ENCODE data around the gene PTH2R.
"Not testable (repeated sequence)": the region's sequence is repeated elsewhere in the genome, so short reads cannot be mapped to it uniquely, and the experiment has no call there.

Gene PTH2R

GRCh38 chr2:208396796-208397195, 9.8 kb upstream of the PTH2R start:
- DNase-seq (ENCODE audit: low spot score), result not testable (repeated sequence)

- no peak for DNase-seq (ENCODE audit: low spot score)
Measured at GRCh38 chr2:208399201-208399600, 7.4 kb upstream of the PTH2R start.

GRCh38 chr2:208407667-208408066, 1.1 kb downstream of the PTH2R start:
- peak; percentile 8 for DNase-seq (ENCODE audit: low spot score)

GRCh38 chr2:208413931-208414330, 7.3 kb downstream of the PTH2R start:
- no peak for DNase-seq (ENCODE audit: low spot score)

GRCh38 chr2:208415255-208415654, 8.7 kb downstream of the PTH2R start:
- no peak for DNase-seq (ENCODE audit: low spot score)

- DNase-seq (ENCODE audit: low spot score), result no peak
Measured at GRCh38 chr2:208415897-208416296, 9.3 kb downstream of the PTH2R start.

GRCh38 chr2:208426412-208427045, 19.9 kb downstream of the PTH2R start:
- no peak for DNase-seq (ENCODE audit: low spot score)

- DNase-seq (ENCODE audit: low spot score), result no peak
Measured at GRCh38 chr2:208437755-208438154, 31.2 kb downstream of the PTH2R start.

GRCh38 chr2:208440716-208441115, 34.1 kb downstream of the PTH2R start:
- no peak for DNase-seq (ENCODE audit: low spot score)

GRCh38 chr2:208441951-208442350, 35.4 kb downstream of the PTH2R start:
- no peak for DNase-seq (ENCODE audit: low spot score)

GRCh38 chr2:208447447-208447846, 40.9 kb downstream of the PTH2R start:
- not testable (repeated sequence) for DNase-seq (ENCODE audit: low spot score)

- no peak for DNase-seq (ENCODE audit: low spot score)
Measured at GRCh38 chr2:208451061-208451460, 44.5 kb downstream of the PTH2R start.

- no peak for DNase-seq (ENCODE audit: low spot score)
Measured at GRCh38 chr2:208454861-208455260, 48.3 kb downstream of the PTH2R start.

- DNase-seq (ENCODE audit: low spot score), result no peak
Measured at GRCh38 chr2:208463721-208464120, 57.1 kb downstream of the PTH2R start.

GRCh38 chr2:208464205-208464604, 57.6 kb downstream of the PTH2R start:
- DNase-seq (ENCODE audit: low spot score), result no peak

GRCh38 chr2:208466151-208466919, 59.7 kb downstream of the PTH2R start:
- DNase-seq (ENCODE audit: low spot score), result peak; percentile 23

- DNase-seq (ENCODE audit: low spot score), result no peak
Measured at GRCh38 chr2:208466920-208467298, 60.3 kb downstream of the PTH2R start.

- no peak for DNase-seq (ENCODE audit: low spot score)
Measured at GRCh38 chr2:208467564-208467963, 61.0 kb downstream of the PTH2R start.

- DNase-seq (ENCODE audit: low spot score), result no peak
Measured at GRCh38 chr2:208477741-208478140, 71.1 kb downstream of the PTH2R start.

- no peak for DNase-seq (ENCODE audit: low spot score)
Measured at GRCh38 chr2:208479342-208479741, 72.8 kb downstream of the PTH2R start.

GRCh38 chr2:208481945-208482344, 75.4 kb downstream of the PTH2R start:
- DNase-seq (ENCODE audit: low spot score), result not testable (repeated sequence)

GRCh38 chr2:208482453-208483015, 75.9 kb downstream of the PTH2R start:
- not testable (repeated sequence) for DNase-seq (ENCODE audit: low spot score)

- no peak for DNase-seq (ENCODE audit: low spot score)
Measured at GRCh38 chr2:208485390-208485789, 78.8 kb downstream of the PTH2R start.

Data from kidney capillary endothelial cell (primary cell).